ENCODE results near the gene SQSTM1. TPM values are rescaled to one million over a fixed set of nuclear protein-coding genes. Genes with fewer than 3 reads are reported as not detected.

Gene SQSTM1
- total RNA-seq, 1 experiment from 2014 or later, result 612 TPM

- BruUV-seq (replicated peaks), result no TSS peak
- no peaks in the 10 kb centered on the region for H3K4me1 Mint-ChIP-seq (ENCODE audit: insufficient read depth, unreplicated experiment)
- TF ChIP-seq, protein P1, sequence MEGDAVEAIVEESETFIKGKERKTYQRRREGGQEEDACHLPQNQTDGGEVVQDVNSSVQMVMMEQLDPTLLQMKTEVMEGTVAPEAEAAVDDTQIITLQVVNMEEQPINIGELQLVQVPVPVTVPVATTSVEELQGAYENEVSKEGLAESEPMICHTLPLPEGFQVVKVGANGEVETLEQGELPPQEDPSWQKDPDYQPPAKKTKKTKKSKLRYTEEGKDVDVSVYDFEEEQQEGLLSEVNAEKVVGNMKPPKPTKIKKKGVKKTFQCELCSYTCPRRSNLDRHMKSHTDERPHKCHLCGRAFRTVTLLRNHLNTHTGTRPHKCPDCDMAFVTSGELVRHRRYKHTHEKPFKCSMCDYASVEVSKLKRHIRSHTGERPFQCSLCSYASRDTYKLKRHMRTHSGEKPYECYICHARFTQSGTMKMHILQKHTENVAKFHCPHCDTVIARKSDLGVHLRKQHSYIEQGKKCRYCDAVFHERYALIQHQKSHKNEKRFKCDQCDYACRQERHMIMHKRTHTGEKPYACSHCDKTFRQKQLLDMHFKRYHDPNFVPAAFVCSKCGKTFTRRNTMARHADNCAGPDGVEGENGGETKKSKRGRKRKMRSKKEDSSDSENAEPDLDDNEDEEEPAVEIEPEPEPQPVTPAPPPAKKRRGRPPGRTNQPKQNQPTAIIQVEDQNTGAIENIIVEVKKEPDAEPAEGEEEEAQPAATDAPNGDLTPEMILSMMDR (IDR thresholded peaks at IDR 0.05; ENCODE audit: unreplicated experiment), result no peak
- peaks cover 76% of the 10 kb centered on the region for H3K36me3 Mint-ChIP-seq (ENCODE audit: insufficient read depth, unreplicated experiment)
- intact Hi-C loops (cut with micrococcal nuclease), result no loop called here
- ChIA-PET POLR2A (interaction anchor here (0.8 kb wide), 1 partner anchor 10 kb away, joined by 3 read pairs; no protein-coding TSS in a partner anchor), CTCF (interaction anchor here (0.5 to 1.8 kb wide), 3 partner anchors 9 to 22 kb away, joined by 3 to 11 read pairs (median 6); partner anchors contain the start of gene MRNIP)
- H3K27me3 Mint-ChIP-seq (ENCODE audit: insufficient read depth, unreplicated experiment), result no peaks in the 10 kb centered on the region
- no peak overlapping the region for H3K4me3 Mint-ChIP-seq (ENCODE audit: unreplicated experiment)
- DNase-seq (ENCODE audit: unreplicated experiment), result no peak
- no peak overlapping the region for H3K27ac Mint-ChIP-seq (ENCODE audit: low read depth, unreplicated experiment)
- H3K9me3 Mint-ChIP-seq (ENCODE audit: unreplicated experiment), result no peaks in the 10 kb centered on the region
Measured at GRCh38 chr5:179872828-179873575, 52.3 kb downstream of the SQSTM1 start.

DNA sequence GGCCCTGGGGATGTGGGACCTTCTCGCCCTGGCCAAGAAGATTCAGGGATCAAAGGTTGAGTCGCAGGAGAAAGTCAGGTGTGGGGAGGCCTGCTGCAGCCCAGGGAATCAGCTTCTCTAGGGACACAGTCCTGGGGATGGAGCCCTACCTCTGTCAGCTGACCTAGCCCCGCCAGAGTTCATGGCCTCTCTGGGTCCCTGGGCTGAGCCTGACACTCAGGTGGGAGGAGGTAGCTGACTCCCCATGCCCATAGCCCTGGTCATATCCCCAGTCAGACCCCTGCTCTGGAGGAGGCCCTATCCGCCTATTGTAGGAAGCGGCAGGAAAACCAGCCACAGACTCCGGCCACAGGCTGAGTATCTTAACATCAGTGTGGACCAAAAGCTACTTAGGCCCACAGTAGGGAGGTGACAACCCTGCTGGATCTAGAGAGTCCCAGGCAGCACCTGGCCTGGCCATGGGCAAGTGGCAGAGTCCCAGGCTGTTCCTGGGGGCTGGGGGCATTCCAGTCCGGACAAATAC, 52.9 kb downstream of the SQSTM1 start:
- POLR2A ChIA-PET, result no interaction called here
- CTCF ChIA-PET, result interaction anchor here (0.5 to 1.8 kb wide), 2 partner anchors 9 to 15 kb away, joined by 6 to 11 read pairs; partner anchors contain the start of gene MRNIP
- DNase-seq (ENCODE audit: unreplicated experiment), result no peak
- TF ChIP-seq, protein P1 (IDR thresholded peaks at IDR 0.05; ENCODE audit: unreplicated experiment), result no peak
- Mint-ChIP-seq H3K9me3 (ENCODE audit: unreplicated experiment) (no peaks in the 10 kb centered on the region), H3K27me3 (ENCODE audit: insufficient read depth, unreplicated experiment) (no peaks in the 10 kb centered on the region), H3K4me1 (ENCODE audit: insufficient read depth, unreplicated experiment) (no peaks in the 10 kb centered on the region), H3K4me3 (ENCODE audit: unreplicated experiment) (no peak overlapping the region), H3K36me3 (ENCODE audit: insufficient read depth, unreplicated experiment) (peaks cover 75% of the 10 kb centered on the region), H3K27ac (ENCODE audit: low read depth, unreplicated experiment) (no peak overlapping the region)
- intact Hi-C loops (cut with micrococcal nuclease), result no loop called here
- BruUV-seq (replicated peaks), result no TSS peak

- ChIA-PET CTCF (interaction anchor here (1.1 to 1.8 kb wide), 2 partner anchors 8 to 40 kb away, joined by 3 to 11 read pairs; no protein-coding TSS in a partner anchor), POLR2A (no interaction called here)
- no peaks in the 10 kb centered on the region for H3K9me3 Mint-ChIP-seq (ENCODE audit: unreplicated experiment)
- H3K36me3 Mint-ChIP-seq (ENCODE audit: insufficient read depth, unreplicated experiment), result peaks cover 73% of the 10 kb centered on the region
- no TSS peak for BruUV-seq (replicated peaks)
- no peak for DNase-seq (ENCODE audit: unreplicated experiment)
- intact Hi-C loops (cut with micrococcal nuclease), result no loop called here
- no peak overlapping the region for H3K27ac Mint-ChIP-seq (ENCODE audit: low read depth, unreplicated experiment)
- no peaks in the 10 kb centered on the region for H3K4me1 Mint-ChIP-seq (ENCODE audit: insufficient read depth, unreplicated experiment)
- TF ChIP-seq, protein P1 (IDR thresholded peaks at IDR 0.05; ENCODE audit: unreplicated experiment), result no peak
- H3K27me3 Mint-ChIP-seq (ENCODE audit: insufficient read depth, unreplicated experiment), result no peaks in the 10 kb centered on the region
- H3K4me3 Mint-ChIP-seq (ENCODE audit: unreplicated experiment), result no peak overlapping the region
Measured at GRCh38 chr5:179874136-179874535, 53.4 kb downstream of the SQSTM1 start.

DNA sequence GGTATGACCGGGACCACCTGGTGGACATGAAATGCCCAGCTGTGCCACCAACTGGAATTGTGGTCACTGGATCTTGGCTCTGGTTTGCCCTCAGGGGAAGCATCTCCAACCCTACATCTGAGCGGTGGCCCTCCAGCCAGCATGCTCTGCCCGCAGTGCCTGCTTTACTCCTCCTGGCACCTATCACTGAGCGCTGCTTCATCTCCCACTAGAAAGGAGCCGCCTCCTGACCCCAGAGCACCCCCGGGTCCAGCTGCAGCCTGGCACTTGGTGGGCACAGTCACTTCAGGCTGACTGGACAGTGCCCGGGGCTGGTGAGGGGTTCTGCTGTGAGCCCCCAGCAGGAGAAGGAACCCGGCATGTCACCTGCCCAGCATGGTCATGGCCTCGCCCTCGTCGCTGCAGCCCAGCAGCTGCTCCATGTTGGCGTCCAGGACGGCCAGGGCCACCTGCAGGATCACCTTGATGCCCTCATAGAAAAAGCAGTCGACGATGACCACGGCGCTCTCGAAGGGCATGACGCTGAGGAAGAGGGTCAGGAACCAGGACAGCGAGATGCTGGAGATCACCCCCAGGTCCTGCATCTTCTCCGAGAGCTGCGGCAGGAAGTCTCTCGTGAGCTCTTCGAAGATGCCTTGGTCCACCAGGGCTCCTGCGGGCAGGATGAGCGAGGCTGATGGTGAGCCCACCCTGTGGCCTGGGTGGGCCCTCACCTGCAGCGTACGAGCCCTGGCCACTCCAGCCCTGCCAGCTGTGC, 54.0 kb downstream of the SQSTM1 start:
- Mint-ChIP-seq H3K36me3 (ENCODE audit: insufficient read depth, unreplicated experiment) (peaks cover 73% of the 10 kb centered on the region), H3K27ac (ENCODE audit: low read depth, unreplicated experiment) (no peak overlapping the region), H3K4me3 (ENCODE audit: unreplicated experiment) (no peak overlapping the region), H3K4me1 (ENCODE audit: insufficient read depth, unreplicated experiment) (no peaks in the 10 kb centered on the region), H3K27me3 (ENCODE audit: insufficient read depth, unreplicated experiment) (no peaks in the 10 kb centered on the region), H3K9me3 (ENCODE audit: unreplicated experiment) (no peaks in the 10 kb centered on the region)
- intact Hi-C loops (cut with micrococcal nuclease), result no loop called here
- TF ChIP-seq, protein P1 (IDR thresholded peaks at IDR 0.05; ENCODE audit: unreplicated experiment), result no peak
- POLR2A ChIA-PET, result no interaction called here
- CTCF ChIA-PET, result interaction anchor here (1.1 kb wide), 1 partner anchor 40 kb away, joined by 3 read pairs; no protein-coding TSS in a partner anchor
- no peak for DNase-seq (ENCODE audit: unreplicated experiment)
- BruUV-seq (replicated peaks), result no TSS peak

Data from MCF 10A (cell line).